ENCODE data around the gene ADGRA3. TPM values are rescaled to one million over a fixed set of nuclear protein-coding genes. Genes with fewer than 3 reads are reported as not detected.

ADGRA3 gene
- total RNA-seq, 2 experiments from 2014 or later, result 2.3 to 3.1 TPM

DNA sequence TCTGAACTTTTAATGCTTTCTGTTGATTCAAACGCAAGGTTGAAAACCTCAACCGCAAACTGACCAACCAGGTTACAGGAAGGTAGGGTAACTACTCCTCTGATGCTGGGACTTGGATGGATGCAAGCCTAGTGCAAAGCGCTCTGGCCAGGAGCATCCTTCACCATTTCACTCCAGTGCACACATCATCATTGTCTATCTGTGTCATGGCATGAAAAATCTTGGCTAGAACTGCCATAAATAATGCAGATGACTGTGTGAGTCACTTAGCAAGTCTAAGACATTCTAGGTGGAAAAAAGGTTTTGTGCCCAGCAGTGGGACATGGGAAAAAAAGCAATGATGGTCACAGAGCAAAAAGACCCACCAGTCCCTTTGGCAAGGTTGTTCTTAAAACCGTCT is 10.9 kb downstream of the ADGRA3 start:
- DNase-seq, result no peak
- Mint-ChIP-seq H3K4me1 (ENCODE audit: low read depth) (peaks cover 12% of the 10 kb centered on the region), H3K9me3 (ENCODE audit: insufficient read depth) (no peaks in the 10 kb centered on the region), H3K36me3 (ENCODE audit: low read depth) (no peaks in the 10 kb centered on the region), H3K27ac (no peak overlapping the region), H3K4me3 (no peak overlapping the region), H3K27me3 (ENCODE audit: low read depth) (no peaks in the 10 kb centered on the region)
- POLR2A ChIA-PET, result no interaction called here
- CTCF ChIA-PET, result no interaction called here
- ATAC-seq, result no peak

DNA sequence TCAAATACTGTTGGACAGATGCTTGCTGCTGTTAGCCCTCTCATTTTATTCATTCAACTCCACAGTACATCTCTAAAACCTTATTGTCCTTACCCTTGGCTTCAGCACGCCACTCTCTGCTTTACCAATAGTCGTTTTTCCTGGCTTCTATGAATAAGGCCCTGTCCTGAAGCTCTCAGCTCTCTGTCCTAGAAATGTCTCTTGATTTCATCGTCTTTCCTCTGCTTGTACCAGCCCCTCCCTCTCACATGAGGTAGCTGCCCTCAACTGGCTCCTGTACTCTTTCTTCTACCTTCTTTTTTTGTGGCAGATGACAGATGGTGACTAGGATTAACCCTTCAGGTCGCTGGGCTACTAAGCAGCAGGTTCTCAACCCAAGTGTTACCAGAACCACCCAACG is 11.4 kb downstream of the ADGRA3 start:
- Mint-ChIP-seq H3K27me3 (ENCODE audit: low read depth) (no peaks in the 10 kb centered on the region), H3K36me3 (ENCODE audit: low read depth) (no peaks in the 10 kb centered on the region), H3K9me3 (ENCODE audit: insufficient read depth) (no peaks in the 10 kb centered on the region), H3K4me1 (ENCODE audit: low read depth) (peaks cover 12% of the 10 kb centered on the region), H3K27ac (no peak overlapping the region), H3K4me3 (no peak overlapping the region)
- ATAC-seq, result no peak
- CTCF ChIA-PET, result no interaction called here
- POLR2A ChIA-PET, result no interaction called here
- no peak for DNase-seq

DNA sequence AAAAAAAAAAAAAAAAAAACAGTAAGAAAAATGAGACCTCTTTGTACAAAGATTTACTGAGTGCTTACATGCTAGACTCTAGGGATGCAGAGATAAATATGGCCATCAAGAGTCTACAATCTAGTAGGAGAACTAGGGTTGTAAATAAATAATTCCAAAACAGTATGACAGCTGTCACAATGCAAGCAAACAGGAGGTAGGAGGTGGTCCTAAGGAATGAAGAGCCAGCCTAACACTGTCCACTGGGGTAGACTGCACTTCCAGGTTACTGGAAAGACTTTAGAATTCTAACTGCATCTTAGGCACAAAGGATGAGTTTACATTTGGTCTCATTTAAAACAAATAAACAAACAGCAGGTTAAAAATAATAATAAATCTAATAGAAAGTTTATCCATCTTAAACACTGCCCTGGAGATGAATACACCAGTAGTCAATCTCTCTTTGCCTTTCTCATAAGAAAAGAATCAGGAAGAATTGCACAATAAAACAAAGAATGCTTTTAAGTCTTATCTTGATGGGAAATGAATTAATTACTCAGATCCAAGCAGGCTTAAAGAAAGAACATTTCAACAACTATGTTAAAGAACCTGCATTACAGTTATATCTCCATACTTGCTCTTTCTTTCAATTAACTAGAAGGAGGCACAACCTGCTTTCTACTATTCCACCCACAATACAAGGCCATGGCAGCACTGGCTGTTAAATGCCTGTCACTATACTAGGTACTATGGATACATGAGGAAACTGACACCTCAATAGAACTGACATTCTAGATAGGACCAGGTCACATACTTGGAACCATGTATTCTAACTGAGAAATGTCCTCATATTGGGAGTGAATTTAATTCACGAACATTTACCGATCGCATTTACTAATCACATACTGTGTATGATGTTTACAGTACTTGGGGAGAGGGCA is 12.7 kb downstream of the ADGRA3 start:
- Mint-ChIP-seq H3K4me3 (no peak overlapping the region), H3K27ac (no peak overlapping the region), H3K27me3 (ENCODE audit: low read depth) (no peaks in the 10 kb centered on the region), H3K9me3 (ENCODE audit: insufficient read depth) (no peaks in the 10 kb centered on the region), H3K4me1 (ENCODE audit: low read depth) (peaks cover 12% of the 10 kb centered on the region), H3K36me3 (ENCODE audit: low read depth) (no peaks in the 10 kb centered on the region)
- ChIA-PET CTCF (interaction anchor here (0.9 kb wide), 1 partner anchor 104 kb away, joined by 3 read pairs; no protein-coding TSS in a partner anchor), POLR2A (no interaction called here)
- DNase-seq (no peak), ATAC-seq (no peak)

DNA sequence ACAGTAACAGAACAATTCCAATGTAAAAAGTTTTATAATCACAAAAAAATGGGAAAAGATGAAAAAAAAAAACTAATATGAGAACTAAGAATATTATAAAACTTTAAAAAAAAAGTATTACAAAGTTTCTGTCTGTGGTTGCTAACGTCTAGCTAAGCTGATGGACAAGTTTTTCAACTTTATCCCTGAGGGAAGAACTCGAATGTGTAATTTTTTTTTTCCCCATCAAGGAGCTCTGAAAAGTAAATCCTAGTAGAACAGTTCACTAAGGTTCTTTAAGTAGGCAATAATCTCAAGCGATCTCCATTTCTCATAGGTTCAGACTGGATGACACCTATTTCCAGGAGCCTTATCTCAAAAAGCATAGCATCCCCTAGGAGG is 14.2 kb downstream of the ADGRA3 start:
- Mint-ChIP-seq H3K27me3 (ENCODE audit: low read depth) (no peaks in the 10 kb centered on the region), H3K4me1 (ENCODE audit: low read depth) (peaks cover 12% of the 10 kb centered on the region), H3K27ac (no peak overlapping the region), H3K36me3 (ENCODE audit: low read depth) (no peaks in the 10 kb centered on the region), H3K4me3 (no peak overlapping the region), H3K9me3 (ENCODE audit: insufficient read depth) (no peaks in the 10 kb centered on the region)
- ChIA-PET POLR2A (interaction anchor here (0.5 to 0.6 kb wide), 2 partner anchors 57 to 263 kb away, joined by 4 to 5 read pairs; no protein-coding TSS in a partner anchor), CTCF (interaction anchor here (1.3 kb wide), 1 partner anchor 169 kb away, joined by 4 read pairs; no protein-coding TSS in a partner anchor)
- ATAC-seq (no peak), DNase-seq (no peak)

DNA sequence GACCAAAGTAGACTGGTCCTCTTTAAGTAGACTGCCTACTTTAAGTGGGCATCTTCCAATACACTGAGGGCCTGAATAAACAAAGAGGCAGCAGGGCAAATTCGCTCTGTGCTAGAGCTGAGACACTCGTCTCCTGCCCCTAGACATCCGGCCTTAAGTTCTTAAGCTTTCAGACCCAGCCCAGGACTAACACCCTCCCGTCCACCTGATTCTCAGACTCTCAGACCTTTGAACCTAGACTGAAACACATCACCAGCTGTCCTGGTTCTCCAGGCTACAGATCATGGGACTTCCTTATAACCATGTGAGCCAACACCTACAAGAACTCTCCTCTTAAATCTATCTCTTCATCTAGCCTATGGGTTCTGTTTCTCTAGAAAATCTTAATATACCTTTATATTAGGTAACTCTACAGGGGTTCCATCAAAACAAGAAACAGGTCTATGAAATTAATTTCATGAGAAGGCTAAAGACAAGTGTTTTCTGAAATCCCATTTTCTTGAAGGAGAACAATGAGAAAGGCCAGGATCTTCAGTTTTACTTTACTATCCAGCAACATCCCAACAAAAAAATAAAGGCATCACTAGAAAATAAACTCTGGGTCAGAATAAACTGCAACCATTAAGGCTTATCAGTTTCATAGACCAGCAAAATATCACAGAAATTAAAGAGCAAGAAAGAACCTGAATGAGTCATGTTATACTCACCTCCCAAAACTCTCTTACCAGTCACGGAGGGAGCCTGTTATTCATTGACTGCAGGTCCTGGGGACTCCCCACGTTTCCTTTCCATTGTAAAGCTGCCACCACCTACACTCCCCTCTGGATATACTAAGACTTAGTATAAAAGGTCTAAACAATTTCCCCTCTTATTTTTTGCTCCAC is 14.8 kb downstream of the ADGRA3 start:
- Mint-ChIP-seq H3K9me3 (ENCODE audit: insufficient read depth) (no peaks in the 10 kb centered on the region), H3K4me3 (no peak overlapping the region), H3K36me3 (ENCODE audit: low read depth) (no peaks in the 10 kb centered on the region), H3K27ac (no peak overlapping the region), H3K4me1 (ENCODE audit: low read depth) (peaks cover 11% of the 10 kb centered on the region), H3K27me3 (ENCODE audit: low read depth) (no peaks in the 10 kb centered on the region)
- CTCF ChIA-PET, result interaction anchor here (1.3 kb wide), 1 partner anchor 169 kb away, joined by 4 read pairs; no protein-coding TSS in a partner anchor
- ATAC-seq, result no peak
- DNase-seq, result no peak
- POLR2A ChIA-PET, result interaction anchor here (0.5 to 0.6 kb wide), 2 partner anchors 56 to 264 kb away, joined by 4 to 5 read pairs; no protein-coding TSS in a partner anchor

DNA sequence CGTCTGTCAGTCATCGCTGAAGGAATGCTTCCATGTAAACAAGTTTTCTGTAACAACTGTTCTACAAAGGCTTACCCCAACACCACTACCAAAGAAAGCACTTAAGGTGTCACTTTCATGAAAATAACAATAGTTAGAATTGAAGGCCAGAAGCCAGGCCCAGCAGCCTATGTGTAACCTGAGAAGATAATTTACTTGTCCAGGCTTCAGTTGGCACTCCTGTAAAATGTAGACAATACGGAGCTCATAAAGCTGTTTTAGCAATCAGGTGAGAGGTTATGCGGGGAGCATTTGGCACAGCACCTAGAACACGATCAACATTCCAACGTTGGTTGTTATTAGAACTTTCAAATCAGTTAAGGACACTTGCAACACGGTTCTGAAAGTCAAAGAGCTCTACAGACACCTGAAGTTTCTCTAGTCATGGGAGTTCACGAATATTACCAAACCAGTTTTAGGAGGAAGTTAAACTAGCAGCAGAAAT is 15.7 kb downstream of the ADGRA3 start:
- ATAC-seq (no peak), DNase-seq (no peak)
- Mint-ChIP-seq H3K36me3 (ENCODE audit: low read depth) (no peaks in the 10 kb centered on the region), H3K4me1 (ENCODE audit: low read depth) (peaks cover 5% of the 10 kb centered on the region), H3K27ac (no peak overlapping the region), H3K4me3 (no peak overlapping the region), H3K9me3 (ENCODE audit: insufficient read depth) (no peaks in the 10 kb centered on the region), H3K27me3 (ENCODE audit: low read depth) (no peaks in the 10 kb centered on the region)
- POLR2A ChIA-PET, result no interaction called here
- CTCF ChIA-PET, result no interaction called here

DNA sequence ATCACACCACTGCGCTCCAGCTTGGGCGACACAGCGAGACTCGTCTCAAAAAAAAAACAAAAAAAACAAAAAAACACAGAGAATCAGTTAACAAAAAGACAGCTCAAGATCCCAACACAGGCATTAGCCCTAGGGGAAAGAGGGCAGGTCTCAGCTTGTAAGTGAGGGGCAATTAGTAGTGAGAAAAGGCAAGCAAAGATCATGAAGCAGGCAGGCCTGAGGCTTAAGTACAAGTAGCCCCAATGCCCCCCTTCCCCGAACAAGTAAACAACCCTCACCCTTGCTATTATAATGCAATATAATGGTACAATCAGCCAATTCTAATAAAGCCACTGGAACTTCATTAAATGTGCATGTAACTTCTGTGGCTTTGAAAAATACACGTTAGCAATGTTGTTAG is 17.0 kb downstream of the ADGRA3 start:
- no peak for DNase-seq
- no peaks in the 10 kb centered on the region for H3K9me3 Mint-ChIP-seq (ENCODE audit: insufficient read depth)
- H3K36me3 Mint-ChIP-seq (ENCODE audit: low read depth), result no peaks in the 10 kb centered on the region
- ChIA-PET CTCF (no interaction called here), POLR2A (no interaction called here)
- no peak for ATAC-seq
- H3K27ac Mint-ChIP-seq, result no peak overlapping the region
- H3K27me3 Mint-ChIP-seq (ENCODE audit: low read depth), result no peaks in the 10 kb centered on the region
- peaks cover 5% of the 10 kb centered on the region for H3K4me1 Mint-ChIP-seq (ENCODE audit: low read depth)
- H3K4me3 Mint-ChIP-seq, result no peak overlapping the region

DNA sequence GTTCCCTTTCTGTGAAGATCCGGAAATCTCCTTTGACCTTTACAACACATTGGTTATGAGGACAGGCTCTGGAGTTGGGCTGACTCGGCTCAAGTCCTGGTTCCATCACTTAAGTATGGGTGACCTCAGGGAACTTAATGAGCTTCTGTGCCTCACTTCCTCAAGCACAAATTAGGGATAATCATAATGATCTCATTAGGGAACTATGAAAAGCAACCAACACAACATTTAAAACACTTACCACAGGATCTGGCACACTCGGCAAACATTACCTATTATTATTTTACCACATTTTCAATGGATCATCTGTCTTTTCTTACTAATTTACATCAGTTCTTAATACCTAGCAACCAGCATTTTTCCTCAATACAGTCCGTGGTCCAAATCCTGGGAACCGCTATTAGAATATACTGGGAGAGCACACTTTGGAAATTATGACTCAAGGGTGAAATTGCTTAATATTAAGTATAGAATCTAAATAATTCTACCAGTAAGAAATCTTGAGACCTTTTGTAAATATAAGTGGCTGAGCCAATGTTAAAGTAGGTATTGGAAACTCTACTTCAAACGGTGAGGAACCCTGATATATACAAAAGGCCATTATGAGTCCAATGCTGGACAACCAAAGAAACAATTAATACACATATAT is 19.6 kb downstream of the ADGRA3 start:
- DNase-seq (no peak), ATAC-seq (no peak)
- ChIA-PET POLR2A (no interaction called here), CTCF (no interaction called here)
- no peaks in the 10 kb centered on the region for H3K9me3 Mint-ChIP-seq (ENCODE audit: insufficient read depth)
- H3K4me1 Mint-ChIP-seq (ENCODE audit: low read depth), result peaks cover 2% of the 10 kb centered on the region
- no peaks in the 10 kb centered on the region for H3K36me3 Mint-ChIP-seq (ENCODE audit: low read depth)
- no peaks in the 10 kb centered on the region for H3K27me3 Mint-ChIP-seq (ENCODE audit: low read depth)
- H3K27ac Mint-ChIP-seq, result no peak overlapping the region
- no peak overlapping the region for H3K4me3 Mint-ChIP-seq

DNA sequence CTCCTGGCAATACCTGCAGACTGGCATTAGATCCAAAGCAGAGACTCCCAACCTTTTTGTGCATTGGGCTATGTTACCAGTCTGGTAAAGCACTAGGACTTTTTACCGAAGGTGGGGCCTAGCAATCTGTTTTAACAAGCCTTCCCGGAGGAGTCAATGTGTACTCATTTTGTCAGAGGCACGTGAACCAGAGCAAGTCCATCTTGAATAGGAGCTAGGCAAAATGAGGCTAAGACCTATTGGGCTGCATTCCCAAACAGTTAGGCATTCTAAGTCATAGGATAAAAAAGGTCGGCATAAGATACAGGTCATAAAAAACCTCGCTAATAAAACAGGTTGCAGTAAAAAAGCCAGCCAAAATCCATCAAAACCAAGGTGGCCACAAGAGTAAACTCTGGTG is 22.3 kb downstream of the ADGRA3 start:
- H3K27me3 Mint-ChIP-seq (ENCODE audit: low read depth), result no peaks in the 10 kb centered on the region
- peaks cover 2% of the 10 kb centered on the region for H3K36me3 Mint-ChIP-seq (ENCODE audit: low read depth)
- H3K27ac Mint-ChIP-seq, result no peak overlapping the region
- ATAC-seq (no peak), DNase-seq (no peak)
- no peaks in the 10 kb centered on the region for H3K4me1 Mint-ChIP-seq (ENCODE audit: low read depth)
- ChIA-PET CTCF (no interaction called here), POLR2A (no interaction called here)
- H3K4me3 Mint-ChIP-seq, result no peak overlapping the region
- no peaks in the 10 kb centered on the region for H3K9me3 Mint-ChIP-seq (ENCODE audit: insufficient read depth)

DNA sequence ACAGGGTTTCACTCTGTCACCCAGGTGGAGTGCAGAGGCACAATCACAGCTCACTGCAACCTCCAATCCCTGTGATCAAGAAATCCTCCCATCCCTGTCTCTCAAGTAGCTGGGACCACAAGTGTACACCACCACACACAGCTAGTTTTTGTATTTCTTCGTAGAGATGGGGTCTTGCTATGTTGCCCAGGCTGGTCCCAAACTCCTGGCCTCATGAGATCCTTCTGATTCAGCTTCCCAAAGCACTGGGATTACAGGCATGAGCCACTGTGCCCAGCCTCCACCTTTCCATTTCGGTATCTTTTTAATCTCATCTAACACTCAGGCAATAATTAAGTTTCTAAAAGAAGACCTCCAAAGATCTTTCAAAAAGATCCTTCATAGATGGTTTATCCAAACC is 22.9 kb downstream of the ADGRA3 start:
- DNase-seq, result no peak
- Mint-ChIP-seq H3K4me1 (ENCODE audit: low read depth) (no peaks in the 10 kb centered on the region), H3K9me3 (ENCODE audit: insufficient read depth) (no peaks in the 10 kb centered on the region), H3K27ac (no peak overlapping the region), H3K27me3 (ENCODE audit: low read depth) (no peaks in the 10 kb centered on the region), H3K4me3 (no peak overlapping the region), H3K36me3 (ENCODE audit: low read depth) (peaks cover 2% of the 10 kb centered on the region)
- POLR2A ChIA-PET, result no interaction called here
- CTCF ChIA-PET, result no interaction called here
- ATAC-seq, result no peak

DNA sequence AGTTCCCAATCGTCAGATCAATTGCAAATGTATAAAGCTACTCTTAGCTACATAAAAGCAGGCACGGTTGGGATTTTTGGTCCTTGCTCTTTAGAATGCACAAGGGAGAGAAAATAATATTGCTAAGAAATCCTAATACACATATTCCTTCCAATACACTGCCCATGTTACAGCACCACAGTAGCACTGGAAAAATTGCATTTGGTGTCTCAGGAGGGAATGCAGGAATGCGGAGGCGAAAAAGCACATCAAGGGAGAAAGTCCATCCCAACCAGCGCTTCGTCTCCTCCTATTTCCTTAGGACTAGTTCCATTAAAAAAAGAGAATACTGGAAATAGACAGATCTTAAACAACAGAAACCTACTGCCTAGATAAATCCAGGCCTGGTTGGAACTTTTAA is 23.9 kb downstream of the ADGRA3 start:
- H3K27me3 Mint-ChIP-seq (ENCODE audit: low read depth), result no peaks in the 10 kb centered on the region
- peaks cover 2% of the 10 kb centered on the region for H3K36me3 Mint-ChIP-seq (ENCODE audit: low read depth)
- POLR2A ChIA-PET, result no interaction called here
- H3K4me1 Mint-ChIP-seq (ENCODE audit: low read depth), result no peaks in the 10 kb centered on the region
- no peak for DNase-seq
- no peak for ATAC-seq
- H3K4me3 Mint-ChIP-seq, result no peak overlapping the region
- no peaks in the 10 kb centered on the region for H3K9me3 Mint-ChIP-seq (ENCODE audit: insufficient read depth)
- H3K27ac Mint-ChIP-seq, result no peak overlapping the region
- CTCF ChIA-PET, result interaction anchor here (1.1 kb wide), 1 partner anchor 115 kb away, joined by 3 read pairs; no protein-coding TSS in a partner anchor

Measured in activated CD8-positive, alpha-beta T cell treated with anti-CD3 and anti-CD28 coated beads, Interleukin-2, amount 10 ng/mL, durations not matched to agents 7 days and 5 days (primary cell).